A549 (cell line): ENCODE results near the gene CLP1. TPM values are rescaled to one million over a fixed set of nuclear protein-coding genes. Genes with fewer than 3 reads are reported as not detected.

Experiments used
- ATAC-seq, 2 experiments: fragments of 200-7000 bp in 1 of 2; fragments of >200 bp in 1 of 2; cut with Nextera tagmentation in 1 of 2; cut with Tn5 transposase in 1 of 2; 3 replicates each; pipeline versions ENCODE4 v1.8.0 to v1.9.1; 2018 to 2020; ENCODE audit warnings: mild to moderate bottlenecking in 1 of 2, moderate library complexity in 1 of 2
- CTCF ChIA-PET: fragments of 300-600 bp; sonication (Branson Sonifier 250); formaldehyde crosslinking; extraction: SDS; loops from one replicate; lab custom pipeline; 2021; ENCODE audit warnings: antibody characterized with exemption, inconsistent platforms; lab: Yijun Ruan, JAX
- POLR2A ChIA-PET: fragments of 350-600 bp; formaldehyde crosslinking; extraction: SDS; loops from one replicate; lab custom pipeline; 2021; ENCODE audit warnings: antibody characterized with exemption, inconsistent platforms; lab: Yijun Ruan, JAX
- DNase-seq, 2 experiments: peaks; one replicate each; pipeline versions ENCODE4 v3.0.0 to v3.0.0-alpha.2; 2011 to 2016; ENCODE audit warnings: low read depth in 1 of 2, low spot score in 1 of 2
- FAIRE-seq: peaks from 2 replicates; lab custom pipeline; 2011; peaks lifted over from hg19 to GRCh38; lab: Jason Lieb, UNC
- H3K27ac ChIP-seq, 2 experiments: fragments of >200 bp; sonication (Bioruptor Twin); formaldehyde crosslinking; 3 replicates each; pipeline ENCODE4 v1.5.1; 2016 to 2017
- H3K4me1 ChIP-seq: fragments of >200 bp; sonication (Bioruptor Twin); formaldehyde crosslinking; 3 replicates; pipeline ENCODE4 v1.6.1; 2016
- H3K4me2 ChIP-seq: fragments of >200 bp; sonication (Bioruptor Twin); formaldehyde crosslinking; 3 replicates; pipeline ENCODE4 v1.6.1; 2016
- H3K4me3 ChIP-seq: fragments of >200 bp; sonication (Bioruptor Twin); formaldehyde crosslinking; 3 replicates; pipeline ENCODE4 v1.5.1; 2016
- H3K9me3 ChIP-seq: fragments of >200 bp; sonication (Bioruptor Twin); formaldehyde crosslinking; 3 replicates; pipeline ENCODE4 v1.6.1; 2016
- CBX2 ChIP-seq: fragments of 200-600 bp; sonication (generic); IDR thresholded peaks from 2 replicates; pipeline ENCODE4 v1.6.1; 2016; ENCODE audit warnings: low read depth, mild to moderate bottlenecking, borderline replicate concordance
- CHD4 ChIP-seq: fragments of 200-600 bp; sonication (generic); IDR thresholded peaks from 2 replicates; pipeline ENCODE4 v1.6.1; 2016; ENCODE audit warnings: antibody characterized with exemption, mild to moderate bottlenecking, borderline replicate concordance
- EHF ChIP-seq: fragments of 250-450 bp; sonication (Bioruptor Pico); IDR thresholded peaks from 2 replicates; pipeline ENCODE4 v1.5.0; 2020; ENCODE audit warnings: mild to moderate bottlenecking
- HEYL ChIP-seq: fragments of 250-450 bp; sonication (Bioruptor Pico); IDR thresholded peaks from 2 replicates; pipeline ENCODE4 v1.8.0; 2021; ENCODE audit warnings: mild to moderate bottlenecking, moderate library complexity
- HOXA7 ChIP-seq: fragments of 250-450 bp; sonication (Bioruptor Pico); IDR thresholded peaks from 2 replicates; pipeline ENCODE4 v1.5.0; 2020; ENCODE audit warnings: mild to moderate bottlenecking, moderate library complexity
- HOXB13 ChIP-seq: fragments of 250-450 bp; sonication (Bioruptor Pico); IDR thresholded peaks from 2 replicates; pipeline ENCODE4 v1.5.0; 2020; ENCODE audit warnings: low read depth, mild to moderate bottlenecking, moderate library complexity
- JUN ChIP-seq, 2 experiments: fragments of >200 bp; sonication (Bioruptor Twin); formaldehyde crosslinking; IDR thresholded peaks; 2 replicates in 1 of 2; 3 replicates in 1 of 2; pipeline ENCODE4 v1.6.1; 2016 to 2017
- JUNB ChIP-seq: fragments of >200 bp; sonication (Bioruptor Twin); formaldehyde crosslinking; IDR thresholded peaks from 2 replicates; pipeline ENCODE4 v1.6.1; 2016
- KDM5A ChIP-seq: fragments of 200-600 bp; sonication (generic); IDR thresholded peaks from 2 replicates; pipeline ENCODE4 v1.6.1; 2016; ENCODE audit warnings: antibody characterized with exemption, mild to moderate bottlenecking
- MAFK ChIP-seq: fragments of 450-650 bp; IDR thresholded peaks from 2 replicates; pipeline ENCODE4 v1.6.1; 2014; ENCODE audit not compliant: partially characterized antibody
- NFE2L2 ChIP-seq: fragments of 150-350 bp; conservative IDR thresholded peaks from 2 replicates; pipeline ENCODE4 v1.6.1; 2014; ENCODE audit warnings: low read length
- PHF8 ChIP-seq: fragments of 200-600 bp; sonication (generic); IDR thresholded peaks from 2 replicates; pipeline ENCODE4 v1.6.1; 2016; ENCODE audit warnings: low read depth, mild to moderate bottlenecking, antibody characterized with exemption, moderate library complexity, borderline replicate concordance
- POLR2A ChIP-seq: IDR thresholded peaks from 2 replicates; pipeline ENCODE4 v1.6.1; 2012; ENCODE audit warnings: mild to moderate bottlenecking, low read length
- RAD21 ChIP-seq, 2 experiments: fragments of >200 bp in 1 of 2; sonication (Bioruptor Twin) in 1 of 2; formaldehyde crosslinking in 1 of 2; IDR thresholded peaks in 1 of 2; conservative IDR thresholded peaks in 1 of 2; 2 replicates in 1 of 2; 3 replicates in 1 of 2; pipeline ENCODE4 v1.6.1; 2012 to 2018; ENCODE audit warnings: inconsistent platforms in 1 of 2
- RNF2 ChIP-seq: fragments of 200-600 bp; sonication (generic); IDR thresholded peaks from 2 replicates; pipeline ENCODE4 v1.6.1; 2016; ENCODE audit warnings: low read depth, mild to moderate bottlenecking, antibody characterized with exemption, moderate library complexity, borderline replicate concordance
- SMC3 ChIP-seq: fragments of >200 bp; sonication (Bioruptor Twin); formaldehyde crosslinking; IDR thresholded peaks from 3 replicates; pipeline ENCODE4 v1.6.1; 2018; ENCODE audit warnings: inconsistent platforms
- ZC3H11A ChIP-seq: fragments of 450-650 bp; IDR thresholded peaks from 2 replicates; pipeline ENCODE4 v1.6.1; 2014; ENCODE audit warnings: antibody characterized with exemption, mild to moderate bottlenecking
- ZSCAN20 ChIP-seq: fragments of 250-450 bp; sonication (Bioruptor Pico); IDR thresholded peaks from 2 replicates; pipeline ENCODE4 v1.8.0; 2022; ENCODE audit warnings: mild to moderate bottlenecking, moderate library complexity
- WGBS: methylation state at CpG from one replicate; pipeline ENCODE4 v1.1.6; 2017; ENCODE audit errors: missing lambda C conversion rate; 5-methylcytosine and 5-hydroxymethylcytosine counted together
- polyA plus RNA-seq, 4 experiments: library from polyadenylated mRNA; depleted of rRNA in 3 of 4; stranded (reverse); fragments of >200 nt; fragmentation: RNase III in 1 of 4; extraction: RNeasy Plus Mini Kit Qiagen cat#74134 plus additional on column Dnase treatment in 1 of 4; gene quantifications; 2 replicates in 3 of 4; 3 replicates in 1 of 4; pipeline ENCODE4 v1.2.3, GENCODE V29; 2011 to 2017
- TF ChIP-seq, protein P1 (sequence below): fragments of 200-600 bp; sonication (generic); IDR thresholded peaks from 2 replicates; pipeline ENCODE4 v1.6.1; 2016; ENCODE audit warnings: antibody characterized with exemption, mild to moderate bottlenecking, moderate library complexity
- TF ChIP-seq, protein P2 (sequence below): fragments of >200 bp; sonication (Bioruptor Twin); formaldehyde crosslinking; IDR thresholded peaks from 3 replicates; pipeline ENCODE4 v1.5.1; 2016
- TF ChIP-seq, protein P3 (sequence below): IDR thresholded peaks from 2 replicates; pipeline ENCODE4 v1.6.1; 2012

The CLP1 gene
- polyA plus RNA-seq, 2 of the 4 experiments (the other 2 are of a cell fraction), result 22.8 to 31.8 TPM

- DNase-seq (peak in 1 of 2 experiments; percentile 41), FAIRE-seq (no peak), ATAC-seq (no peak)
- H3K9me3 ChIP-seq, result peaks cover 34% of the 10 kb centered on the region
- WGBS, result 3% methylated on average over 2 of the region's 2 CpGs
- no peaks in the 10 kb centered on the region for H3K4me1 ChIP-seq
- ChIA-PET CTCF (interaction anchor here (0.9 to 1.7 kb wide), 2 partner anchors 22 to 24 kb away, joined by 3 to 7 read pairs; no protein-coding TSS in a partner anchor), POLR2A (no interaction called here)
- TF ChIP-seq ZSCAN20 (no peak), HOXB13 (no peak)
- no peak overlapping the region for H3K4me2 ChIP-seq
- H3K4me3 ChIP-seq, result no peak overlapping the region
- no peak overlapping the region for H3K27ac ChIP-seq
These were observed 38.2 kb upstream of the CLP1 start for GRCh38 chr11:57619331-57619730.

DNA sequence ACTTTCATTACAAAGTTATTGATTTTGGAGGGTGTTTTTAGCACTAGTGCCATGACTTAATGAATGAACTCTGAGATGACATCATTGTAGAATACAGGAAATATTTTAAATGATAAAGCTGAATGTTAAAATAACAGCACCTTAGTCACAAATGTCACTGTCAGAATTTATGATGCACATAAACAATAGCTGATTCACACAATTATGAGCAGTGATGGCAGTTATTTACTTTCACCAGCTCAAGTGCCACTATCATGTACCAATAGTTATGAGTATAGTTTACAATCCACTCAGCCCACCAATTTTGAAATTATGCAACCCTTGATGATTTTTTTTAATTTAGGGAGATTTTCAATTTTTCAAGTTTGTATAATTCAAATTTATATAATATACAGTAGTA, 37.1 kb upstream of the CLP1 start:
- no peaks in the 10 kb centered on the region for H3K4me1 ChIP-seq
- TF ChIP-seq HOXA7 (CRISPR knock-in tag), result no peak
- TF ChIP-seq, protein P1, sequence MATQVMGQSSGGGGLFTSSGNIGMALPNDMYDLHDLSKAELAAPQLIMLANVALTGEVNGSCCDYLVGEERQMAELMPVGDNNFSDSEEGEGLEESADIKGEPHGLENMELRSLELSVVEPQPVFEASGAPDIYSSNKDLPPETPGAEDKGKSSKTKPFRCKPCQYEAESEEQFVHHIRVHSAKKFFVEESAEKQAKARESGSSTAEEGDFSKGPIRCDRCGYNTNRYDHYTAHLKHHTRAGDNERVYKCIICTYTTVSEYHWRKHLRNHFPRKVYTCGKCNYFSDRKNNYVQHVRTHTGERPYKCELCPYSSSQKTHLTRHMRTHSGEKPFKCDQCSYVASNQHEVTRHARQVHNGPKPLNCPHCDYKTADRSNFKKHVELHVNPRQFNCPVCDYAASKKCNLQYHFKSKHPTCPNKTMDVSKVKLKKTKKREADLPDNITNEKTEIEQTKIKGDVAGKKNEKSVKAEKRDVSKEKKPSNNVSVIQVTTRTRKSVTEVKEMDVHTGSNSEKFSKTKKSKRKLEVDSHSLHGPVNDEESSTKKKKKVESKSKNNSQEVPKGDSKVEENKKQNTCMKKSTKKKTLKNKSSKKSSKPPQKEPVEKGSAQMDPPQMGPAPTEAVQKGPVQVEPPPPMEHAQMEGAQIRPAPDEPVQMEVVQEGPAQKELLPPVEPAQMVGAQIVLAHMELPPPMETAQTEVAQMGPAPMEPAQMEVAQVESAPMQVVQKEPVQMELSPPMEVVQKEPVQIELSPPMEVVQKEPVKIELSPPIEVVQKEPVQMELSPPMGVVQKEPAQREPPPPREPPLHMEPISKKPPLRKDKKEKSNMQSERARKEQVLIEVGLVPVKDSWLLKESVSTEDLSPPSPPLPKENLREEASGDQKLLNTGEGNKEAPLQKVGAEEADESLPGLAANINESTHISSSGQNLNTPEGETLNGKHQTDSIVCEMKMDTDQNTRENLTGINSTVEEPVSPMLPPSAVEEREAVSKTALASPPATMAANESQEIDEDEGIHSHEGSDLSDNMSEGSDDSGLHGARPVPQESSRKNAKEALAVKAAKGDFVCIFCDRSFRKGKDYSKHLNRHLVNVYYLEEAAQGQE, result no peak
- no peak for TF ChIP-seq SMC3
- TF ChIP-seq, protein P2, sequence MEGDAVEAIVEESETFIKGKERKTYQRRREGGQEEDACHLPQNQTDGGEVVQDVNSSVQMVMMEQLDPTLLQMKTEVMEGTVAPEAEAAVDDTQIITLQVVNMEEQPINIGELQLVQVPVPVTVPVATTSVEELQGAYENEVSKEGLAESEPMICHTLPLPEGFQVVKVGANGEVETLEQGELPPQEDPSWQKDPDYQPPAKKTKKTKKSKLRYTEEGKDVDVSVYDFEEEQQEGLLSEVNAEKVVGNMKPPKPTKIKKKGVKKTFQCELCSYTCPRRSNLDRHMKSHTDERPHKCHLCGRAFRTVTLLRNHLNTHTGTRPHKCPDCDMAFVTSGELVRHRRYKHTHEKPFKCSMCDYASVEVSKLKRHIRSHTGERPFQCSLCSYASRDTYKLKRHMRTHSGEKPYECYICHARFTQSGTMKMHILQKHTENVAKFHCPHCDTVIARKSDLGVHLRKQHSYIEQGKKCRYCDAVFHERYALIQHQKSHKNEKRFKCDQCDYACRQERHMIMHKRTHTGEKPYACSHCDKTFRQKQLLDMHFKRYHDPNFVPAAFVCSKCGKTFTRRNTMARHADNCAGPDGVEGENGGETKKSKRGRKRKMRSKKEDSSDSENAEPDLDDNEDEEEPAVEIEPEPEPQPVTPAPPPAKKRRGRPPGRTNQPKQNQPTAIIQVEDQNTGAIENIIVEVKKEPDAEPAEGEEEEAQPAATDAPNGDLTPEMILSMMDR, result no peak
- TF ChIP-seq NFE2L2, result no peak
- TF ChIP-seq, protein P3, sequence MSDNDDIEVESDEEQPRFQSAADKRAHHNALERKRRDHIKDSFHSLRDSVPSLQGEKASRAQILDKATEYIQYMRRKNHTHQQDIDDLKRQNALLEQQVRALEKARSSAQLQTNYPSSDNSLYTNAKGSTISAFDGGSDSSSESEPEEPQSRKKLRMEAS, result no peak
- TF ChIP-seq CBX2, result no peak
- TF ChIP-seq HEYL, result no peak
- TF ChIP-seq RNF2, result no peak
- no peak for TF ChIP-seq MAFK
- no peak for TF ChIP-seq PHF8
- no peak for TF ChIP-seq ZC3H11A
- TF ChIP-seq EHF (CRISPR knock-in tag), result no peak
- TF ChIP-seq, all 56 proteins: peak for 0
- Histone ChIP-seq H3K9me3 (peaks cover 34% of the 10 kb centered on the region), H3K4me2 (no peak overlapping the region), H3K4me3 (no peak overlapping the region), H3K27ac (no peak overlapping the region)
- DNase-seq (no peak), ATAC-seq (no peak), FAIRE-seq (no peak)
- ChIA-PET CTCF (interaction anchor here (1.7 kb wide), 1 partner anchor 23 kb away, joined by 7 read pairs; no protein-coding TSS in a partner anchor), POLR2A (no interaction called here)

DNA sequence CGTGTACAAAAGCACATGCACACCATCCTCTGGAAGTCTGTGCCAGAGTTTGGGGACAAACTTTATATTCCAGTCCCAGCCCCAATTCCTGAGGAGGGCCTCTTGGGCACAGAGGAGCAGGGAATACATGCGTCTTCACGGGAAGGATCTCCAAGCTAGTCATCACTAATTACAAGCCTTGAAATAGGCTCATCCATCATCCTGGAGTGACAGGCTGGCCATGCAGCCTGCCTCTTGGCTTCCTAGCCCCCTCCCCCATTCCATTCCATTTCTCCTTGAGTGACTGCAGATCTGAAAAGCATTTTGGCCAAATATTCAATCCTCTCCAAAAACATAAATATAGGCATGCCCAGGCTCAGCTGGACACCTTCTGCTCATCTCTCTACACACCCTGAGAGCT, 35.3 kb upstream of the CLP1 start:
- DNase-seq, result no peak
- 30% methylated on average over 3 of the region's 3 CpGs for WGBS
- no peak for ATAC-seq
- no peak for TF ChIP-seq SMC3
- no peak for TF ChIP-seq JUN (IDR thresholded peaks at IDR 0.05)
- TF ChIP-seq KDM5A, result no peak
- TF ChIP-seq, protein P3, result no peak
- no peak for TF ChIP-seq POLR2A
- TF ChIP-seq HOXB13, result no peak
- no peak for TF ChIP-seq JUNB
- TF ChIP-seq HEYL, result no peak
- no peak for TF ChIP-seq RAD21 (conservative IDR thresholded peaks at IDR 0.05 in 1 of 2, IDR thresholded peaks at IDR 0.05 in 1 of 2)
- TF ChIP-seq CHD4, result no peak
- TF ChIP-seq, all 56 proteins: peak for 0
- ChIA-PET CTCF (interaction anchor here (0.6 to 1.4 kb wide), 3 partner anchors 19 to 338 kb away, joined by 3 to 6 read pairs (median 4); partner anchors contain the start of gene UBE2L6), POLR2A (no interaction called here)
- H3K4me2 ChIP-seq, result no peak overlapping the region
- no peak overlapping the region for H3K27ac ChIP-seq
- no peaks in the 10 kb centered on the region for H3K4me1 ChIP-seq
- FAIRE-seq, result no peak
- no peak overlapping the region for H3K4me3 ChIP-seq
- peaks cover 34% of the 10 kb centered on the region for H3K9me3 ChIP-seq
